ENCODE measurements around the gene PITPNM3.

The PITPNM3 gene

GRCh38 chr17:6531575-6531974 lies 24.8 kb downstream of the PITPNM3 start:
- no peak overlapping the region for H3K27ac ChIP-seq
- no peak for TF ChIP-seq CTCF (conservative IDR thresholded peaks at IDR 0.05)

- no peak overlapping the region for H3K27ac ChIP-seq
- no peak for TF ChIP-seq CTCF (conservative IDR thresholded peaks at IDR 0.05)
These were observed 25.9 kb downstream of the PITPNM3 start for GRCh38 chr17:6530324-6530920.

DNA sequence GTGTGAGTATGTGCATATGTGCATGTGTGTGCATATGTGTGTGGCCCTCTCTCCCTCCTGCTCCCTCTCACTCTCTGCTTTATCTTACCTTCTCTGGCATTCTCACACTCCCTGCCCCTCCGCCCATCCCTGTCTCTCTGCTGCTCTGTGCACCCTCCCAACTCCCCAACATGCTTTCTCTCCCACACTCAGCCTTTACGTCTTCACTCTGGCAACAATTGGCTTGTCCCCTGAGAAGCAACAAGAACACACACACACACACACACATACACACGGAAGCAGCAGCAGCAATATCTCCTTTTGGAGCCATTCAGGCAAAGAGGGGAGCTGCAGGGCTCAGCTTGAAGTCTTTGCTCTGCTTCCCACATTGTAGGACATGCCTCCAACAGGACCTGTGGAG lies 27.8 kb downstream of the PITPNM3 start:
- no peak for TF ChIP-seq CTCF (conservative IDR thresholded peaks at IDR 0.05)
- no peak overlapping the region for H3K27ac ChIP-seq

- no peak overlapping the region for H3K27ac ChIP-seq
- TF ChIP-seq CTCF (conservative IDR thresholded peaks at IDR 0.05) = no peak
These were observed 29.8 kb downstream of the PITPNM3 start for GRCh38 chr17:6526362-6527152.

DNA sequence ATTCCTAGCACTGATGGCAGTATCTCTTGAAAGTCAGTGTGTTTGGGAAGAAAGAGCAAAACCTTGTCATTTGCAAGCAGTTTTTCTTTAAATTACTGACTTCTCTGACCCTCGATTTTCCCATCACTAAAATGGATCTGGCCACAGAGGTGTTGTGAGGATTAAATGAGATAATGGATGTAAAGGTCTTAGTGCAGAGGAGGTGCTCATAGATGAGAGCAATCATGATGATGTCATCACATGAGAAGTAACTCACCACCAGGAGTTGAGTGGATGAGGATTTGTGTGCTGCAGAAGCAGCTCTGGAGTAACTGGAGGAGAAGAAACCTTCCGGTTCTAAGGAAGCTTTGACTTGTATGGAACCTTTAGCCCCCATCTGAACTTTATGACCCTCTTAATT lies 30.6 kb downstream of the PITPNM3 start:
- TF ChIP-seq CTCF (conservative IDR thresholded peaks at IDR 0.05) = no peak

DNA sequence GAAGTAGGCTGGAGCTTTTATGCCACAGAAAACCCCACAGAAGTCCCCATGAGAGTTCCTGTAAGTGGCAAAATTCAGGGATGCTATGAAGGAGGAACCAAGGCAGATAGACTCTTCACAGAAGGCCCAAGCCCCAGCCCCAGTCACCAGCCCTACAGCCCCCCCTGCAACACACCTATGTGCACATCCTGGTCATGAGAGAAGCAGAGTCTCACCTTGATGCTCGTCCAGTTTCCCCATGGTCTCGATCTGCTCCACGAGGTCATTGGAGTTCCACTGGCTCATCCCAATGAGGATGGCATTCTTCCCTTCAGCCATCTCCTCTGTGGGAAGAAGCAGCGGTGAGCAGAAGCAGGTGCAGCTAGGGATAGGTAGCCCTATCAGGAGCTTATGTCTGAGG lies 31.2 kb downstream of the PITPNM3 start:
- no peak overlapping the region for H3K27ac ChIP-seq
- TF ChIP-seq CTCF (conservative IDR thresholded peaks at IDR 0.05) = no peak

More for the DNA sequence above, 30.6 kb downstream of the PITPNM3 start:
- no peak overlapping the region for H3K27ac ChIP-seq

- no peak for TF ChIP-seq CTCF (conservative IDR thresholded peaks at IDR 0.05)
- H3K27ac ChIP-seq = no peak overlapping the region
These were observed 31.8 kb downstream of the PITPNM3 start for GRCh38 chr17:6524520-6524919.
